GM19025 (cell line): ENCODE results near the gene BCL11B.

Experiments used
- ATAC-seq: cut with Tn5 transposase; IDR thresholded peaks from one replicate; pipeline ENCODE4 v1.9.1; 2021; ENCODE audit warnings: mild to moderate bottlenecking, low read depth, moderate library complexity; ENCODE audit not compliant: unreplicated experiment

BCL11B gene

DNA sequence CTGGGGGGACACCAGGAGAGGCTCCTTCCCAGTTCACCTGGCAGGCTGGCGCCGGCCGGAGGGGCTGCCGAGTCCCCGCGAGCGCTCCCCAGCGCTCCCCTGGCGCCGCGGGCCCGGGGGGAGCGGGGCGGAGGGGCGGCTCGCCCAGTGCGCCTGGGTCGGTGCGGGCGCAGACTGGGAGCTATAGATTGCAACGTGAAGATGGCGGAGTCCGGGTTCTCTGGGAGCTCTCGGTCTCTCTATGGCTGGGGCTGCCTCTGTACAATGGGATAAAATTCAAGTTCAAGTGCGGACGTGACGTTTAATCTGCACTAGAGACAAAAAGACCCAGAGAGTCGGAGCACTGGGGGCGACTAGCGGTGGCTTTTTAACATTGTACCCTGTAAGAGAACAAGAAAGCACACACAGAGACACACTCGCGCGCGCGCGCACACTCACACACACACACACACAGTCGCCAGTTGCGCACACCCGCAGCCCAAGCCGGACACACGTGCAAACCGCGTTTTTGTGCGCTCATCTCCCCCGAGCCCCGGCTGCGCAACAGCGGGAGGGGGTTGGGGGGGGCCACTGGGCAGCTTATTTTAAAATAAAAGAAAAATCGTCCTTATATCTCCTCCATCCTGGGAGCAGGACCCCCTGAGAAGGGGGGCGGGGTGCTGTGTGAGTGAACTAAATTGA lies at the start of gene BCL11B:
BCL11B (minus strand) TSS at position 247 of the 681 bp plus-strand sequence. CDS start 979 bp downstream, outside the sequence.
- ATAC-seq, result peak; percentile 74

DNA sequence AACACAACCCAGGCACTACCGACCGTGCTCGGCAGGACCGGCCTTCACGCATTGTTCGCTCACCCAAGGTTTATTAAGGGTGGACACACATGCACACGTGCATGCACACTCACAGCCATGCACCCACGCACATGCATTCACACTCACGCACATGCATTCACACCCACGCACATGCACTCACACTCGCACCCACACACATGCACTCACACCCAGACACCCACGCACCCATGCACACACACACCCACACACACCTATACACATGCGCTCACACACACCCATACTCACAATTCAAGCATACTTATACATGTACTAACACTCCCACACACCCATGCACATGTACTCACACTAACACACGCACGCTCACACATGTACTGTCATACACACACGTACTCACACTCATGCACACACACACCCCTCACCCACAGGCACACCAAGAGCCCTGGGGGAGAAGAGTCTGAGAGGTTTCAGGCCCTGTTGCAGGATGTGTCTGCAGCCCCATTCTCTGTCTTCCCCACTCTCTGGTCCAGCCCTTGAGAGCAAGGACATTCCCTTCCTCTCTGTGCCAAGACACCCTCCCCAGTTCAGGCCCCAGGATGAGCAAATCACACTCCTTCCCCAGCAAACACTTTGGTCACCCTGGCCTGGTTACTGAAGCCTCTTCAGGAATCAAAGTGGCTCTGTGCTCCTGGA lies 49.4 kb upstream of the BCL11B start:
- ATAC-seq, result no peak

DNA sequence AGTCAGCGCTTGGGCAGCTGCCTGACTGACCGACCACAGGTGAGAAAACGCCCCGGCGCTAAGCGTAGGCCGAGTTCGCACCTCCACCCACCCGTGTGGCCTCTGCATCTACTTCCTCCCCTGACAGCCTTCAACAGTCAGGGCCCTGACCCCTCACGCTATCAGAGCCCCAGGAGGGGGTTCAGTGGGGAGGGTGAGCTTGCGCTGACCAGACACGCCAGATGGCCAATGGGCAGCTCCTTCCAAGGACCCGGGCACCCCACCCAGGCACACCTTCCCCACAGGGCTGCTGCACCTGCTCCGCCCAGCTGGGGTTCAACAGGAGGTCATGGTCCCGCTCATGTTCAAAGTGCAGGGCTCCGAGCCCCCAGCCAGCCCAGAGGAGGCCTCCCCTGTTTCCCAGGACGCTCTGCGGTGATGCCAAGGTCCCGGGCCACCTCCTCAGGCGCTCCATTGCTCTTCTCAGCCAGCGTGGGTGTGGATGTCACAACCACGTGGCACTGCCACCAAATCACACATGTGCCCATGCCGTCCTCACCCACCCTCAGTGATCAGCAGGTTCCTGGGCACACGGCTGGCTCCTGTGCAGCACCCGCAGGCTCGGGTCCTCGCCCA lies 48.7 kb upstream of the BCL11B start:
- ATAC-seq, result no peak

DNA sequence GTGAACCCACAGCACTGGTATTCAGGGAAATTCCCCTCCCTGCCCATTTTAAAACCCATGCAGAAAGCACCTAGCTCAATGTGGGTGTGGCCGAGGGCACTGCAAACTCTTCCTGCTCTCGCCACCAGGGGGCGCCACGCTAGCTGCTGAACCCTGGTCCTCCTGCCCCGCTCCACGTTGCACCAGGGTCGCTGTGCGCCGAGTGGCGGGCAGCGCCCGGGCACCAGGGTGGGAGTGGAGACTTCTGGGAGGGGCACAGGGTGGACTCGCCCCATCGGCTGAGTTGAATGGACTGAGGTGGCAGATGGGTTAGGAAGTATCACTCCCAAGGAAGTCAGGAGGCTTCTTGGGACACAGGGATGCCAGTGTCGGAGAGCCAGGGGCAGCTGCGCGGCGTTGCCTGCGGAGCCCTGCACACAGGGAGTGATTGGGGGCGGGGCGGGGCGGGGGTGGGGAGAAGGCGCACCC lies 48.1 kb upstream of the BCL11B start:
- ATAC-seq, result no peak

DNA sequence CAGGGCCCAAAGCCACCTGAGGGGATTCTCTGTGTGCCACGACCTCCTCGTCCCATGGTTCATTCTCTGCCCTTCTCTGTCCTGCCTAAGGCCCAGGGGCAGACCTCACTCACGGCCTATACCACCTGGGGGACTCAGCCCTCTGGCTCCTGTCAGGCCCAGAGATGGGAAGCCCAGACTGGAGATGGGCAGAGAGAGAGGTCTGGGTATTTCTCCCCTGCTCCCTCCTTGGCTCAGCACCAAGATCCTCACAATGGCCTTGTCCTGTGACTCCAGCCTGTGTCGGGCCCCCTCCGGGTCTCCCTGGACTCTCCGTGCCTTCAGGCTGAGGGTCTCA lies 46.9 kb upstream of the BCL11B start:
- ATAC-seq, result no peak

DNA sequence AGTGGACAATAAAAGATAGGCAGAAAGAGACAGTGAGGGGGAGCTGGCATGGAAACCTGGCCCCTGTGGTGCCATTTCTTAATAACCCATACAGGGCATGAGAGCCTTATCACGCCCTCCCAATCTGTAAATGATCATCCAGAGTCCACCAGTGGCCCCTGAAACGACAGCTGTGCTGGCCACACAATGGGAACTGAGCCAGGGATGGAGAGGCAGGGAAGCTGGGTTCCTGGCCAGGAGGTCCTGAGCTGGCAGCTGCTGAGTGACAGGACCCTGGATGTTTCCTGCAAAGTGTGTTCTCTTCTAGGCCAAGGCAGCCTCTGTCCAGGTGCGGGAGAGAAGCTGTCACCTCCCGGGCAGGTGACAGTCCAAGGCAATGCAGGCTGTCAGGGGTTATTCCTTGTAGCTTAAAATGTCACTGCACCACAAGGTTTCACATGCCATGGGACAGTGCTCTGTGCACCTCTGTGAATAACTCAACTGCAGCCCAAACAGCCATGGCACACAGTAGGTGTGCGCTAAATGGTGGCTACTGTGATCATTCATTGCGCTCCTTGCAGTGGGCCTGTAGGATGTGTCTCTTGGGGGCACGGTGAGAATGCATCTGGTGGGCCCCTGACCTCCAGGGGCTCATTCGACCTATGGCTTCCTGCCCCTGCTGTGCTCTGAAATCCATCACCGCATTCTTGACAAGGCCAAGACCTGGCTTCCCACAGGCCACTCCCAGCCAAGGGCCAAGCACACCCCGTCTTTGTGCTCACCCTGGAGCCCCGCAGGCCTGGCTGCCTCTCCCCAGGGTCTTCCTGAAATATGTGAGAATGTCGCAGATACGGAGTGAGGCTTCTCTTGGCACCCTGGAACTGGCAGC lies 46.3 kb upstream of the BCL11B start:
- no peak for ATAC-seq

DNA sequence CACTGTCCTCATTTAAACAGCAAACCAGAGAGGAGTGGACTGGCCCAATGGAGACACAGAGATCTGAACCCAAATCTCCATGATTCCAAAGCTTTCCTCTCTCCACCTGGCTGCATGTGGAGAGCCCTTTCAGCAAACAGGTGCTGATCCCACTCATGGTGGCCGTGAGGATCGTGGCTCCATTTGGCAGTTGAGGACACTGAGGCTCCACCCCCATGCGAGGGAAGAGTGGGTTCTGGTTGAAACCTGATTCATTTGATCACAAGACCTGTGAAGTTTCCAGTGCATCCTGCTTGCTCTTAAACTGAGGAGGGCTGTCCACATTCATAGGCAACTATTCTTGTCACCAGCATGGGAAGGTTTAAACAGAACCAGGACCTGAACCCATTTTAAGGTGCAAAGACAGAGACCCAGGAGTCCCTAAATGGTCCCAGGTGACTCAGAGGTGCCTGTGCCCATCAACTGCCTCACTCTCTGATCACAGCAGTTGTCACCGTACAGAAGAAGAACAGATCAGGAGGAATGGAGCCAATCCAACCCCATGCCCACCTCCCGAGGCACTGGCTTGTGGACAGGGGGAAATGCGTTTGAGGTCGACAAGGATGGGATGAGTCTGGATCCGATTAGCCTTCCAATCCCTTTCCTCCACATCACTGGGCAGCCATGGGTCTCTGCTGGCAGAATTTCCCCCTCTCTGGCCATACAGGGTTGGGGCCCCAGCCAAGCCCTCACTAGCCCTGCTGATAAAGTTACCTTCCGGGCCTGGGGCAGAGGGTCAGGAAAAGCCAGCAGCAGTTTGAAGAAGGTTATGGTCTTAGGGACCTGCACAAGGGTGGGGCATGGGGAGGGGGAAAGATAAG lies 45.5 kb upstream of the BCL11B start:
- no peak for ATAC-seq

DNA sequence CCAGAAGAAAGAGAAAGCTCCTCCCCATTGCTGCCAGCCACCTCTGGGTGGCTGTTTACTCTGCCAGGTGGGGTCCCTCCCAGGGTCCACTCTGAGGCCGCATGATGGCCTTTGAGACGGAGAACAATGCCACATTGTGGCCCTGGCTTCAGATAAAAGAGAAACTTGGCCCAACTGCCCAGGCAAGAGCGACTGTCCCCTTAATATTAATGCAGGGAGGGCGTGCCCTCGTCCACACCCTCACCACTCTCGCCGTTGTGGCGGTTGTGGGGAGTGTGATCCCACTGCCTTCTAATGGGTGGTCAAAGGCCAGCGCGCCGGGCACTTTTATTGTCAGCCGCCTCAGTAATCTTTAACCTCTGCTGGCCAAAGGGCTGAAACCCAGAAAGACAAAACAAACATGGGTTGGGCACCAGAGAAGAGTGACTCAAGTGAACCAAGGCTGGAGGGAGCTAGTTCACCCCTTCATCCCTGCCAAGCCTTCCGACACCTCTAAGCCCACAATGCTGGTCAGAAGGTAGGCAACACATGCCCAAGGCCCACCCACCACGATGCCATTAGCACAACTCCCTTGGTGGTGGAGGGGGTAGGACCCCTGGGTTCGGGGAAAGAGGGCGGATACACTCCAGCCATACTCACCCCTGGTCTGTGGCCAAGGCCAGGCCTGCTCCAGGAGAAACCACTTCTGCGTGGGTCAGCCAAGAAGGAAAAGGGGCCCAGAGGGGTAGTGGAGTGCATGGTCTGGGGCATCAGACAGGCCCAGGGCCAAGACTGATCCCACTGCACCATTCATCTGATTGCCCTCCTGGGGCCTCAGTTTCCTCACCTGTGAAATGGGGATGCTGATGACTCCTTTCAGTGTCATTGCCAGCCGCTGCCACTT lies 44.5 kb upstream of the BCL11B start:
- ATAC-seq, result no peak

DNA sequence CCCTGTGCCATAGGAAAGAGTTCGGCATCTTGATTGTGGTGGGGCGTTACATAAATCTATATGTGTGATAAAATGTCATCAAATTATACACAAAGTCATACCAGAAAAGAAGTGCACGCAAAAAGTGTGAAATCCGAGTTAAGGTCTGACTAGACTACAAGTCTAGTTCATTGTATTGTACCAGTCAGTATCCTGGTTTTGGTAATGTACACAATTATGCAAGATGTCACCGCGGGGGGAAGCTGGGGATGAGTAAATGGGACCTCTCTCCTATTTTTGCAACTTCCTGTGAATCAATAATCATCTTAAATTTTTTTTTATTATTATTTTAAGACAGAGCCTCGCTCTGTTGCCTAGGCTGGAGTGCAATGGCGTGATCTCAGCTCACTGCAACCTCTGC lies 43.2 kb upstream of the BCL11B start:
- ATAC-seq, result no peak

DNA sequence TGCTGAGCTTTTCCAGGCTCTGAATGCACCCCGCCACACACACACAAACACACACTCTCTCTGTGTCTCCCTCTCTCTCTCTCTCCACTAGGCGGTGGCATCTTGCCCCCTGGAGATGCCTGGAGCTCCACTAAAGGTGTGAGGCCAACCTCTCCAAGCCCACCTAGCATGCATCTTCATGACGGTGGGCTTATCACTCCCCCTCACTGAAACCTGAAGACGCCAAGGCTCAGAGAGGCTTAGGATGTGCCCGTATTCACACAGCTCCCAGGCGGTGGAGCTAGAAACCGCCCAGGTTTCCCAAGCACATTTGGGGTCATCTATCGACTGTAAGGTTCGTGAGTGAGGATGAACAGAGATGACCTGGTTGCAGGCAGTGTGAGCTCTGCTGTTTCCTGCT lies 42.6 kb upstream of the BCL11B start:
- ATAC-seq, result no peak

DNA sequence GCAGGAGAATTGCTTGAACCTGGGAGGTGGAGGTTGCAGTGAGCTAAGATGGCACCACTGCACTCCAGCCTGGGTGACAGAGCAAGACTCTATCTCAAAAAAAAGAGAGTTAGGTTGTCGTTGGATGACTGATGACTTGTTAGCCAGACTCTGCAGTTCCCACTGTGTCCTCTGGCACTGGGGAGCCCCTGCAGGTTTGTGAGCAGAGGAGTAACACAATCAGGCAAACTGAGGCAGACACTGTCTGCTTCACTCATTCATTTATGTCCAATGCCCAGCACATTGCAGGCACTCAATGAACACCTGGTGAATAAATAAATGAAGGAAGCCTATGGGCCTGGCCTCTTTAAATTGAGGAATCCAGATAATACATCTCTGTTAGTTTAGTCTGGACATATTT lies 41.2 kb upstream of the BCL11B start:
- no peak for ATAC-seq

DNA sequence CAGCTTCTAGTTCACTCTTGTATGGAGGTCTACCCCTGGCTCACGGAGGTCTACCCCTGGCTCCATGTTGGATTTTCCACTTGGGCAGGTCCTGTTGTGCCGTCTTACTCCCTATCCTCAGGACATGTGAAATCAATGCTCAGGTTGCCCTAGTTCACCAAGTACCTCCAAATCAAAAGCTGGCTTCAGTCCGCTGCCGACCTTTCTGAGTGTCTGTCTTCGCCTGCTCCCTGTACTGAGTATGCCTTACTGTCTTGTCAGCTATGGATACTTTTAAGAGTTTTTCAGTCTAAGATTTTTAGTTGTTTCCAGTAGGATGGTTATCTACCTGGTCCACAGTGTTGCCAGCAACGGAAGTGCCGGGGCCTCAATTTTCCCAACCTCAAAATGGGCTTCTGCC lies 40.1 kb upstream of the BCL11B start:
- ATAC-seq, result no peak

DNA sequence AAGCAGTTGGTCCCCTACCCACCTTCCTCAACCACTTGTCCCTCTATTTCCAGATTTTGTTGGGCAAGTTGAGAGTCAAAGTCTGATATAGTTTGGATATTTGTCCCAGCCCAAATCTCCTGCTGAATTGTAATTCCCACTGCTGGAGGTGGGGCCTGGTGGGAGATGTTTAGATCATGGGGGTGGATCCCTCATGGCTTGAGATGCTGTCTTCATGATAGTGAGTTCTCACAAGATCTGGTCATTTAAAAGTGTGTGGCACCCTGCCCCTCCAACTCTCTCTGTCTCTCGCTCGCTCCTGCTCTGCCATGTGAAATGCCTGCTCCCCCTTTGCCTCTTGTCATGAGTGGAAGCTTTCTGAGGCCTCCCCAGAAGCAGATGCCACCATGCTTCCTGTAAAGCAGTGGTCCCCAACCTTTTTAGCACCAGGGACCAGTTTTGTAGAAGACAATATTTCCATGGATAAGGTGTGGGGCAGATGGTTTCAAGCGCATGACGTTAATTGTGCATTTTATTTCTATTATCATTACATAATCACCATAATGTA lies 37.3 kb upstream of the BCL11B start:
- no peak for ATAC-seq

DNA sequence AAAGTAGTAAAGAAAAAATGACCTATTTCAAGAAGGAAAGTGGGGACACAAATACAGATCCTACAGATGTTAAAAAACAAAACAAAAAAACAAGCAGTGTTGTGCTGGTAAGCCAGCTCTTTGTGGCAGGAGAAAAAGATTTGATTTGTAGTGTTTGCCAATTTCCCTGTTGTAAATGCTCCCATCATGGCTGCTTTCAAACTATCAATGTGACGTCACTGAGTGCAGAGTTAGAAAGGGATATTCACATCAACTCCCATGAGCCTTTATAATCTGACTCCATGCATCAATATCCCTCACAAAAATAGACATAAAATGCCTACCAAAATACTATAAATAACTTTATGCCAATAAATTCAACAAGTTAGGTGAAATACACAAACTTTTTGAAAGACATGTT lies 32.2 kb upstream of the BCL11B start:
- no peak for ATAC-seq

DNA sequence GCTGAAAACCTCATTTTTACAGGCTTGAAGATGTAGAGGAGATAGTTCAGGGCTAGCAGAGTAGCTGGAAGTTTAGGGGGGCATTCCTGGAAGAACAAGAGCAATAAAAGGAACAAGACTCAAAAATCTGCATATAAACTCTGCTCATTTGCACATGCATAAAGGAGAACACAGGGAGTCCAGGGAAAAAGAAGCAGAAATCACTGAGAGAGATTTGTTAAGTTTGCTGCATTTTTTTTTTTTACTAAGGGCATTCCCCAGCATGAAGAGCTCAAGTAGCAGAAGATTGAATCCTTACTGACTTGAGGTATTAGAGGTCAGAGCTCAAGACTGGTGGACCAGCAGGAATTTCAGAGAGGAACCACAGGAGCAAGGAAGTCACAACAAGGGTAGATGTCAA lies 28.2 kb upstream of the BCL11B start:
- no peak for ATAC-seq

DNA sequence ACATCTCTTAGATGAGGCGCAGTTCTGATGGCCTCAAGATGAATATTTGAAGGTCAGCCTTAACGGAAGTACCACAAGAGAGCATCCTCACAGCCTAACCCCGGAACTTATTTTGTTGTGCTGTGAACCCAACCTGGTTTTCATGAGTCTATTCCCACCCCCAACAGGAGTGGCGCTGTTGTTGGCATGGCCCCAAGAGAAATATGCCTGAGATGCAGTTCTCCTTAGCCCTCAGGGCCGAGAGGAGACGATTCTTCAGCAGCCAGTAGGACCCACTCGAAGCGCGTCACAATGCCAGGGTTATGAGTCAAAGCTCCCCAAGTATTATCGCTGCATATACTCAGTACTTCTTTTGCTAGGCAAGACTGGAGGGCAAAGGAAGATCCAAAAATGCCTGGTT lies 24.5 kb upstream of the BCL11B start:
- ATAC-seq, result no peak

DNA sequence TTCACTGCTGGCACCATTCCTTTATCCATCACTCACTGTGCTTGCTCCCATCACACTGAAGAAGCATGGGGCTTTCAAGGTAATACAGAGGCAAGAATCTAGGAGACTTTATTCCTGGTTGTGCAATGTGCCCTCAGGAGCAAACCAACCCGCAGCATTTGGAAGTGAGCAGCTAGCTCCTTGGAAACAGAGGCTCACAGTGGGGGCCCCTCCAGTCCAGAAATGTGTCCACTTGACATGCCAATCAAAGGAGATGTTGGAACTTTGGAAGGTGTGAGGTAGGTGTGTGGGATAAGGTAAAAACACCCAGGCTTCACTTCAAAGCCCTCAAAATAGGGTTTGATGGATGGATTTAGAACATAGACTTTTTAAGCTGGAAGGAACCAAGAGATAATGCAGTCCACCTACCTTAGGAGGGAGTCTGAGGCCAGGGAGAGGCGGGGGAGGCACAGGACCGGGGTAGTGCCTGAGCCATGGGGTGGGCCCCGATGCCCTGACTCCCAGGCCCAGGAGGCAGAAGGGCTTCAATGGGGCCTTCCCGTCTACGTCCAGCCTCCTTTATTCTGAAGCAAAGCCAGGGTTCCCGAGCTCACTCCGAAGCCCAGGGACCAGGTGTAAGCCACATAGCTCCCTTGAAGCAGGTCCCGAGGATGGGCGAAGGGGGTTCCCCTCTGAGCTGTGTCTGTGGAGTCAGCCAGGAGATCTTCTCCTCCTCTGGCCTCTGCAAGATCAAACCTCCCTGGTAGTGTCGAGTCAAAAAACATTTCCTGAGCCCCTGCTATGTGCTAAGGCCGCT lies 17.6 kb upstream of the BCL11B start:
- ATAC-seq, result no peak

DNA sequence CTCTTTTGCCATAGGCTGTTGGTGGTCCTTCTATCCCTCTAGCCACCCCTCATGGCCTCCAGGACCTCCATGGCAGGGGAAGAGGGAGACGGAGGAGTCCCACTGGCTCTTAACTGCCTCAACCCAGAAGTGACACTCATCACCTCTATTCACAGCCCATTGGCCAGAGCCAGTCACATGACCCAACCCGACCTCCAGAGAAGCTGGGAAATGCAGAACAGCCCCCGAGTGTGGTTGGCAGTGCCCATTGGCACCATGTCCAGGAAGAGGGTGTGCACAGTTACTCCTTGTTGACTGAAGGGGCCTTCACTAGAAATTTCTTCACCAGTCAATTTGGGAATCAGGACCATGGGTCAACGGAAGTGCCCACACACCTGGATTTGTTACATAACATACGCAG lies 17.0 kb upstream of the BCL11B start:
- no peak for ATAC-seq
